Fibroblast of mammary gland (primary cell): Measurements from ENCODE around the gene FGF14.

ENCODE experiments used
- DNase-seq: peaks from one replicate; pipeline ENCODE4 v3.0.0-alpha.2; 2010; ENCODE audit warnings: low read depth
- H3K4me3 ChIP-seq: 2 replicates; pipeline ENCODE4 v1.5.1; 2011; ENCODE audit warnings: low read depth, mild to moderate bottlenecking, low read length, moderate library complexity; ENCODE audit not compliant: control insufficient read depth
- CTCF ChIP-seq: conservative IDR thresholded peaks from 2 replicates; pipeline ENCODE4 v1.5.1; 2011; ENCODE audit warnings: low read depth, low read length, inconsistent platforms; ENCODE audit not compliant: control insufficient read depth, insufficient read depth

FGF14 gene

GRCh38 chr13:101712026-101712348, 689.9 kb downstream of the FGF14 start:
- no peak overlapping the region for H3K4me3 ChIP-seq
- DNase-seq: no peak
- TF ChIP-seq CTCF: no peak

- H3K4me3 ChIP-seq: no peak overlapping the region
- DNase-seq: peak; percentile 29
- no peak for TF ChIP-seq CTCF
Measured at GRCh38 chr13:101711307-101712025, 690.4 kb downstream of the FGF14 start.

- TF ChIP-seq CTCF: no peak
- DNase-seq: no peak
- no peak overlapping the region for H3K4me3 ChIP-seq
Measured at GRCh38 chr13:101709952-101710351, 691.9 kb downstream of the FGF14 start.

DNA sequence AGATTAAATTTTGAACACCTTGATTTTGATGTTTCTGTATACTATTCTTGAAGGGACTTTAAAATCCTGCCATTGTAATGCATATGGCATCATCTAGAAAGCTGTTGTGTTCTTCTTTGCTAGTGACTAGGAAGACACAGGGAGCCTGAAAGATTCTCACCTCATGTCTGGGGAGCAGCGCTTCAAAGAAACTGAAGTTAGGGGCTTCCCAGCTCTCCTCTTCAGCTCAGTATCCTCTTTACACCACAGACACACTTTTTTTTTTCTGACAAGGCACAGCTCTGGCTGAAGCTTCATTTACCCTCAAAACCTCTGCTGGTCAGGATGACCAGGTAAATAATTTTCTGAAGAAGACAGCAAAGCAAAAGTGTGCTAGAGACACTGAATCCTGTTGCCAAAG, 693.7 kb downstream of the FGF14 start:
- DNase-seq: no peak
- no peak overlapping the region for H3K4me3 ChIP-seq
- TF ChIP-seq CTCF: no peak

- no peak for DNase-seq
- no peak overlapping the region for H3K4me3 ChIP-seq
- TF ChIP-seq CTCF: no peak
Measured at GRCh38 chr13:101707659-101708058, 694.2 kb downstream of the FGF14 start.

- DNase-seq: peak; percentile 99
- no peak for TF ChIP-seq CTCF
- no peak overlapping the region for H3K4me3 ChIP-seq
Measured at GRCh38 chr13:101706651-101707050, 695.2 kb downstream of the FGF14 start.

DNA sequence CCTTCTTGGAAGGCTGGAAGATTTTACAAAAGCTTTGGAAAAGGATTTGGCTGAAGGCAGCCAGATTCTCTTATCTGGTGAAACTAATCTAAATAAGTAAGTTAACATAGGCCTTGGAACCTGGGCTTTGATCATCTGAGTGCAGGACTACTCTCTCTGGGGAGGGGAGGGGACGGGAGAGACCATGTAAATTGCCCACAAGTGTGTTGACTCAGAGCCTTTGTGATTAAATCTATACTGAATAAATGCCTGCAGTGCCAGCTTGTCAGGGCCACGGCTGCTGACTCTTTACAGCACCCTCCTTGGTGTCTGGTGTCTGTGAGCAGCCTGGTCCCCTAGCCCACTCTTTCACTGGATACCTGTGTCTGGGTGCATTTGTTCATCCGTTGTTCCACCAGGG, 698.0 kb downstream of the FGF14 start:
- no peak for TF ChIP-seq CTCF
- DNase-seq: no peak
- H3K4me3 ChIP-seq: no peak overlapping the region
